ENCODE measurements around the gene ANO4.

ANO4 gene

DNA sequence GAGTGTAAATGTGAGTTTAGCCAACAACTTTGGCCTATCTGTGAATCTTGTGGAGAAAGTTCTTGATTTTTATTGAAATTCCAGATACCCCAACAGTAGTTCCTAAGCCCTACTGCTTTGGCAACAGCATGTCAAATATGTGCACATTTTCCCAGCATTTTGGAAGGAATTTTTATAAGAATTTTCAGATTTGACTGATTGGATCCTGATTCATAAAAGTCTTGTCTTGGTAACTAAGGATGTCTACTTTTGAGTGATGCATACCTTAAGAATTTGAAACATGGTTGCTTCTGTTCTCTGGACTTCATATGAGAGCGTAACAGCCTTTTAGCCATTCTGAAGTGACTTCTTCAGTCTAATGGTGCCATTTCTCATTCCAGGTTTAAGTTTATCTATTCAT, 106.7 kb downstream of the ANO4 start:
- Histone ChIP-seq H3K27me3 (ENCODE audit: insufficient read depth, poor library complexity, severe bottlenecking) (no peaks in the 10 kb centered on the region), H3K4me3 (replicated peaks; ENCODE audit: insufficient read depth, low read length) (no peak overlapping the region), H3K27ac (replicated peaks) (no peak overlapping the region)
- TF ChIP-seq, protein P1, sequence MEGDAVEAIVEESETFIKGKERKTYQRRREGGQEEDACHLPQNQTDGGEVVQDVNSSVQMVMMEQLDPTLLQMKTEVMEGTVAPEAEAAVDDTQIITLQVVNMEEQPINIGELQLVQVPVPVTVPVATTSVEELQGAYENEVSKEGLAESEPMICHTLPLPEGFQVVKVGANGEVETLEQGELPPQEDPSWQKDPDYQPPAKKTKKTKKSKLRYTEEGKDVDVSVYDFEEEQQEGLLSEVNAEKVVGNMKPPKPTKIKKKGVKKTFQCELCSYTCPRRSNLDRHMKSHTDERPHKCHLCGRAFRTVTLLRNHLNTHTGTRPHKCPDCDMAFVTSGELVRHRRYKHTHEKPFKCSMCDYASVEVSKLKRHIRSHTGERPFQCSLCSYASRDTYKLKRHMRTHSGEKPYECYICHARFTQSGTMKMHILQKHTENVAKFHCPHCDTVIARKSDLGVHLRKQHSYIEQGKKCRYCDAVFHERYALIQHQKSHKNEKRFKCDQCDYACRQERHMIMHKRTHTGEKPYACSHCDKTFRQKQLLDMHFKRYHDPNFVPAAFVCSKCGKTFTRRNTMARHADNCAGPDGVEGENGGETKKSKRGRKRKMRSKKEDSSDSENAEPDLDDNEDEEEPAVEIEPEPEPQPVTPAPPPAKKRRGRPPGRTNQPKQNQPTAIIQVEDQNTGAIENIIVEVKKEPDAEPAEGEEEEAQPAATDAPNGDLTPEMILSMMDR (IDR thresholded peaks at IDR 0.05; ENCODE audit: insufficient read depth, low read length): no peak
- TF ChIP-seq POLR2AphosphoS5 (IDR thresholded peaks at IDR 0.05; ENCODE audit: low read depth) (no peak), SPI1 (IDR thresholded peaks at IDR 0.05; ENCODE audit: borderline replicate concordance, low read depth) (no peak), GABPA (IDR thresholded peaks at IDR 0.05; ENCODE audit: low read depth) (no peak), REST (IDR thresholded peaks at IDR 0.05; ENCODE audit: insufficient replicate concordance, low read depth) (no peak)
- no peak for DNase-seq (ENCODE audit: low read depth in 1 of 2, low spot score in 1 of 2)

DNA sequence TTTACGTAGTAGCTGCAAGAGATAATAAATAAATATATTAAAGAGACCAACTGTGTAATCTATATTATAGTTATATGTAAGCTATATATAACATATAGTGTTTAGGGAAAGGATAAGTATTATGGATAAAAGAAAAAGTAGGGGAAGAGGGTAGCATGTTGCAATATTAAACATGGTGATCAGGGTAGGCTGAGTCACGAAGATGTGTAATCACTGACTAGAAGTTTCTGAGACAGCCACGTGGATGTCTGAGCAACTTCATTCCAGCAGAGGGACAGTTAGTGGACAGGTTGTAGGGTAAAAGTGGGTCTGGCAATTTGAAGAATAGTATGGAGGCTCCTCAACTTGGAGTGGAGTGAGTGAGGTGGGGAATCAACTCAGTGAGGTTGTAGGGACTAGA, 109.7 kb downstream of the ANO4 start:
- H3K4me3 ChIP-seq (replicated peaks; ENCODE audit: insufficient read depth, low read length): no peak overlapping the region
- DNase-seq (ENCODE audit: low read depth in 1 of 2, low spot score in 1 of 2): no peak
- TF ChIP-seq SPI1 (IDR thresholded peaks at IDR 0.05; ENCODE audit: borderline replicate concordance, low read depth) (no peak), REST (IDR thresholded peaks at IDR 0.05; ENCODE audit: insufficient replicate concordance, low read depth) (no peak), GABPA (IDR thresholded peaks at IDR 0.05; ENCODE audit: low read depth) (no peak), POLR2AphosphoS5 (IDR thresholded peaks at IDR 0.05; ENCODE audit: low read depth) (no peak)
- TF ChIP-seq, protein P1 (IDR thresholded peaks at IDR 0.05; ENCODE audit: insufficient read depth, low read length): no peak

GRCh38 chr12:100908501-100908900, 113.9 kb downstream of the ANO4 start:
- TF ChIP-seq, protein P1 (IDR thresholded peaks at IDR 0.05; ENCODE audit: insufficient read depth, low read length): no peak
- TF ChIP-seq GABPA (IDR thresholded peaks at IDR 0.05; ENCODE audit: low read depth) (no peak), REST (IDR thresholded peaks at IDR 0.05; ENCODE audit: insufficient replicate concordance, low read depth) (no peak), SPI1 (IDR thresholded peaks at IDR 0.05; ENCODE audit: borderline replicate concordance, low read depth) (no peak), POLR2AphosphoS5 (IDR thresholded peaks at IDR 0.05; ENCODE audit: low read depth) (no peak)
- H3K27me3 ChIP-seq (ENCODE audit: insufficient read depth, poor library complexity, severe bottlenecking): no peaks in the 10 kb centered on the region
- no peak overlapping the region for H3K27ac ChIP-seq (replicated peaks)
- DNase-seq (ENCODE audit: low read depth in 1 of 2, low spot score in 1 of 2): no peak
- no peak overlapping the region for H3K4me3 ChIP-seq (replicated peaks; ENCODE audit: insufficient read depth, low read length)

More for the DNA sequence above, 109.7 kb downstream of the ANO4 start:
- Histone ChIP-seq H3K27me3 (ENCODE audit: insufficient read depth, poor library complexity, severe bottlenecking) (no peaks in the 10 kb centered on the region), H3K27ac (replicated peaks) (no peak overlapping the region)

All from HL-60 (cell line).